ENCODE measurements around the gene PEX16.

Gene PEX16

DNA sequence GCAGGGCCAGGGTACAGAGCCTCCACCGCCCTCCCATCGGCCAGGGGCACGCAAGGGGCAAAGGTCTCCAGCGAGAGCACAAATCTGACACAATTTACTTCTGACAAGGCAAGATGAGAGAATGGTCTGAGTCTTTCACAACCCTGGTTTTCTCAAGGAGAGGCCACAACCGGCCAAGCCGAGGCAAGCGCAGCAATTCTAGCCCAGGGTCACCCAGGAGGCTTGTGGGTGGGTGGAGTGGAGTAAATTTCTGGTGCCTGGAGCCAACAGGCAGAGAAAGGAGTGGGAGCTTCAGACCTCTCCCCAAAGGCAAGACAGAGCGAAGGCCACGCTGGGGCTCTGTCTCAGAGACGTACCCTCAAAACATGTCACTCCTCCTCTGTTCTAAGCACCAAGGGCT, 14.1 kb upstream of the PEX16 start:
- in situ Hi-C loops (cut with HindIII; ENCODE audit: low sequenced_read_pairs): no loop called here

DNA sequence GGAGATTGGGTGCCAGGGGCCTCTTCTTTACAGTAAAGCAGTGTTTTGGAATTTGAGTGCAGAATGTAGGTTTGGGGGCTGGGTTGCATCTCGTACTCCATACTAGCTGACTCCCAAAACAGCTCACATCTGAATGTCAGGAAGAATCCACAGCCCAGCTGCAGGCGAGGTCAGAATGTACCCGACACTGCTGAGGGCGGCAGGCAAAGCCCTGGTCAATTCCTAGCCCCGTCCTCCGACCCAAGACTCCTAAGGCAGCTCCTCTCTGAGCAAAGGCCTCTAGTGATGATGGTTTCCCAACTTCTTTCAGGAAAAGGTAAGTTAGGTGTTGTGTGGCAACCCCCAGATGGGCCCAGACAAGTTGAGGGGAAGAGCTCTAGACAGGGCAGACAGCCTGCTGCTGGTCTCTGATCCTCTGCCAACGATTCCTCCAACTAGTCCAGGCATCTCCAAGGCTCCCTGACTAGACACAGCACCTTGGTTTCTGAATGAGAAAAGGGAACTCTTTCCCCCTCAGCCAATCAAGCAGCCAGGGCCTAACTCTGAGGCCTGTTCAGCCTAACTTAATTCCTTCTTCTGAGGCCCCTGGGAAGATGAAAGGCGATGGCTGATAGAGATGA, 13.4 kb upstream of the PEX16 start:
- in situ Hi-C loops (cut with HindIII; ENCODE audit: low sequenced_read_pairs): no loop called here

DNA sequence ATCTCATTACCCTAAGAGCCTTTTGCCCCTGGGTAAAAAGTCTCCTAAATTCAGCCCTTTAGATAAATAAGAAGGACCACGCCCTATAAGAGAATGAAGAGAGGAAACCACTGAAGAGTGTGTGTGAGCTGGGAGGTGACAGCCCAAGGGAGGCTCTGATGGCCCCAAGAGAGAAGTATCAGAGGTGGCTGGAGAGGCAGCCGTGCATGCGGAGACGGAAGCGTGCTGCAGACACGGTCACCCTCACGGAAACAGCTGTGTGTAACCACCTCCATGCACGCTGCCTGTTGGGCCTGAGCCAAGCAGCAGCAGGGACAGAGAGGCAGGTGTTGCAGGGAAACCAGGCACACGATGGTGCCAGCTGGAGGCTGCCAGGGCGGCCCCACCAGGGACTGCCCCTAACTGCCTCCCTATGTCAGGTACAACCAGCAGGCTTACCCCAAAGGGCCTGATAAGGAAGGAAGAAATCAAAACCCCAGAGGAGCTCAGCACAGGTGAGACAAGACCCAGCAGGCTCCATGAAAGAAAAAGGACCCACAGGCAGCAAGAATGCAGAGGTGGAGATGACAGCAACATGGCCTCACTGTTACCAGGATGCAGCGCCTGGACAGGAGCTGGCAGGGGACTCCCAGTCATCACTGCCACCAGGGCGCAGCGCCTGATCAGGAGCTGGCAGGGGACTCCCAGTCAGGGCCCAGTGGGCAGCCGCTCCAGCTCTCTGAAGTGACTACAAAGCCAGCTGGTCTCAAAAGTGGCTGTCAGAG, 12.5 kb upstream of the PEX16 start:
- in situ Hi-C loops (cut with HindIII; ENCODE audit: low sequenced_read_pairs): no loop called here

DNA sequence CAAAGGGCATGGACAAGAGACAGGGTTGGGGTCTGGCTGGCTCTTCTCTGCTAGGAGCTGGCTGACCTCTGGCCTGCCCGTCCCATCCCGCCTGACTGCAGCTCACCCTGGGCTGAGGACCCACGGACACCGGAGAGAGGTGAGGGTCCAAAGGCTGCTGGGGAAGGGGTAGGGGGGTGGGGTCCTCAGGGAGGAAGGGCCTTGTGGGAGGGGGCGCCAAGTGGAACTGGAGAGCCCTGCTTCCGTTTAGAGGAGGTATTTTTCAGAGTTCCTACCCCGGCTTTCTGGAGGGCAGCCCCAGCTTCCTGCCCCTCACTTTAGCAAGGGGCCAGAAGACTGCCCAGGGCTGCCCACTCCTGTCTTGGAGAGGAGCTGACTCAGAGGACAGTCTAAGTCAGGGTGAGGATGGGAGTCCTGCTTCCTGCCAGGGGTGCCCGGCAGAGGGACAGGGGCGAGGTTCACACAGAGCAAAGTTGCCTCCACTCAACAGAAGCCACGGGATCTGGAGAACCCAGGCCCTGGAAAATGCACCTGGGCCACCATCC, 11.9 kb upstream of the PEX16 start:
- in situ Hi-C loops (cut with HindIII; ENCODE audit: low sequenced_read_pairs): no loop called here

DNA sequence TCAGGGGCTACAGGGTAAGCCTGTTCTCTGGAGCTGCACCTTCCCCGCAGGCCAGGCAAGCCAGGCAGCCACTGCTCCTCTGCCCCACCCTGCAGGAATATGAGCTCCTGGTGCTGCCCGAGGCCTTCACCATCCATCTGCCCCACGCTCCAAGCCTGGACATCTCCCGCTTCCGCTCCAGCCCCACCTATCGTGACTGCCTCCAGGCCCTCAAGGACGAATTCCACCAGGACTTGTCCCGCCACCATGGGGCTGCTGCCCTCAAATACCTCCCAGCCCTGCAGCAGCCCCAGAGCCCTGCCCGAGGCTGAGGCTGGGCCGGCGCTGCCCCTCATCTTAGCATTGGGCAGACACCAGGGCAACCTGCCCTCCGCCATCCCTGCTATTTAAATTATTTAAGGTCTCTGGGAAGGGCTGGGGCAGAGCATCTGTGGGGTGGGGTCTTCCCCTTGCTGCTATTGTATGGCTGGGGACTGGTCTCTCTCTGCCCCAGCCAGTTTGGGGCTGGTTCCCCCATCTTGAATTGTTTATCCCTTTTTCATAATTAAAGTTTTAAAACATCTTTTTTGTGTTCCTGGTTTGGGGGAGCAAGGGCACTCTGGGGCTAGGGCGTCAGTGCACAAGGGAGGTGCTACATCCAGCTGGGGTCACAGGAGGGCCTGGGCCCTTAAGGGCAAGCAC, 11.0 kb upstream of the PEX16 start:
- in situ Hi-C loops (cut with HindIII; ENCODE audit: low sequenced_read_pairs): no loop called here

DNA sequence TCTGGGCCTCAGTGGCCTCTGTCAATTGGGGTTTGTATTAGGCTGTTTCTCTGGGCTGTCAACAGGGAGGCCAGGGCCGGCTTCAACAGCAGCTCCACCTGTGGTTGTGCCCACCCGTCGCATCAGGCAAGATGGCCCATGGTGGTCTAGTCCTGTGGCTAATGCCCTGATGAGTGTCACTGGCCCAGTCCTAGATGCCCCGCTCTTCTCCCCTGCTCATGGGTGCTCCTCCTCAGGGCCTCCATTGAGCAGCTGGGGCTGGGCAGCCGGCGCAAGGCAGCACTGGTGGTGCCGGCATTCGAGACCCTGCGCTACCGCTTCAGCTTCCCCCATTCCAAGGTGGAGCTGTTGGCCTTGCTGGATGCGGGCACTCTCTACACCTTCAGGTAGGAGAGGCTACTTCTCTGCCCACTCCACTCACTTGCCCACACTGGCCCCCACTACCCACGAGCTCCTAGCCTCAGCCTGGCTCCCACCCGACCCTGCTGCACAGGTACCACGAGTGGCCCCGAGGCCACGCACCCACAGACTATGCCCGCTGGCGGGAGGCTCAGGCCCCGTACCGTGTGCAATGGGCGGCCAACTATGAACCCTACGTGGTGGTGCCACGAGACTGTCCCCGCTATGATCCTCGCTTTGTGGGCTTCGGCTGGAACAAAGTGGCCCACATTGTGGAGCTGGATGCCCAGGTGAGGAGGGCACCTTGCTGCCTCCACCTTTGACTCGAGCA, 10.2 kb upstream of the PEX16 start:
- in situ Hi-C loops (cut with HindIII; ENCODE audit: low sequenced_read_pairs): no loop called here

DNA sequence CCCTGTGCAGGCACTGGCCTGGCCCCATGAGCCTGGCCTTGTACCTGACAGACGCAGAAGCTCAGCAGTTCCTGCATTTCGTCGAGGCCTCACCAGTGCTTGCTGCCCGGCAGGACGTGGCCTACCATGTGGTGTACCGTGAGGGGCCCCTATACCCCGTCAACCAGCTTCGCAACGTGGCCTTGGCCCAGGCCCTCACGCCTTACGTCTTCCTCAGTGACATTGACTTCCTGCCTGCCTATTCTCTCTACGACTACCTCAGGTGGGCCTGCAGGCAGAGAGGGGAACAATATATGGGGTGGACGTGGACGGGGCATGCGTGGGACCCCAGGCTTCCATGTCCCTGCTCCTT, 9.6 kb upstream of the PEX16 start:
- in situ Hi-C loops (cut with HindIII; ENCODE audit: low sequenced_read_pairs): no loop called here

DNA sequence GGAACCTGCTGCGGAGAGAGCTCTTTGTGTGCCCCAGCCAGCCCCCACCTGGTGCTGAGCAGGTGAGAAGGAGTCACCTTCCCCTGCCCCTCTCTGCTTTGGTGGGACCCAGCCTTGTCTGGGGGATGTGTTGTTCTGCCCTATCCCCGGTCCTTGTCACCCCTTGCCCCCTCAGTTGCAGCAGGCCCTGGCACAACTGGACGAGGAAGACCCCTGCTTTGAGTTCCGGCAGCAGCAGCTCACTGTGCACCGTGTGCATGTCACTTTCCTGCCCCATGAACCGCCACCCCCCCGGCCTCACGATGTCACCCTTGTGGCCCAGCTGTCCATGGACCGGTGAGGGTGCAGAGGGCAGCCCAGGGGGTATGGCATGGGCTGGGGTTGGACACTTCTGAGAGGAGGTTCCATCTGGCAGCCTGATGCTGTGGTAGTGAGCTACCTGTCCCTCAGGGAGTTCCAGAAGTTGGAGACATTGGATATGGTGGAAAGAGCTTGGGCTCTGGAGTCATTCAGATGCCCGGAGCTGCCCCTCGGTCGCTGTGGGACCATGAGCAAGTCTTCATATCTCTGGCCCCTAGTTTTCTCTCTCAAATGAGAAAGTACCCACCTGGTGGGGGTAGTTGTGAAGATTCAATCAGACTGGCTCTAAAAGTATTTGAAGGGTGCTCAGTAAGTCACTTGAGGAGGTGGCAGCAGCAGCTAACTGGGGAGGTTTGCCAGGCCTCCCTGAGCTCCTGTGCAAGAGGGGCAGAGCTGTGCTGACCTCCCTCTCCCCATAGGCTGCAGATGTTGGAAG, 9.1 kb upstream of the PEX16 start:
- in situ Hi-C loops (cut with HindIII; ENCODE audit: low sequenced_read_pairs): no loop called here

DNA sequence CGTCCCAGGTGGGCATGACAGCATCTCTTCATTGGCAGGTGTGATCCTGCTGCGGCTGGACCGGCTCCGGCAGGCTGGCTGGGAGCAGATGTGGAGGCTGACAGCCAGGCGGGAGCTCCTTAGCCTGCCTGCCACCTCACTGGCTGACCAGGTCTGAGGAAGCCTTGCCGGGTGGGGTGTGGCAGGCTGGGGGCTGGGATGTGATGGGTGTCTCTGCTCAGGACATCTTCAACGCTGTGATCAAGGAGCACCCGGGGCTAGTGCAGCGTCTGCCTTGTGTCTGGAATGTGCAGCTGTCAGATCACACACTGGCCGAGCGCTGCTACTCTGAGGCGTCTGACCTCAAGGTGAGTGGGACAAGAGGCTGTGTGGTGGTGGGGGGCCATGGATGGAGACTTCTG, 8.3 kb upstream of the PEX16 start:
- in situ Hi-C loops (cut with HindIII; ENCODE audit: low sequenced_read_pairs): no loop called here

DNA sequence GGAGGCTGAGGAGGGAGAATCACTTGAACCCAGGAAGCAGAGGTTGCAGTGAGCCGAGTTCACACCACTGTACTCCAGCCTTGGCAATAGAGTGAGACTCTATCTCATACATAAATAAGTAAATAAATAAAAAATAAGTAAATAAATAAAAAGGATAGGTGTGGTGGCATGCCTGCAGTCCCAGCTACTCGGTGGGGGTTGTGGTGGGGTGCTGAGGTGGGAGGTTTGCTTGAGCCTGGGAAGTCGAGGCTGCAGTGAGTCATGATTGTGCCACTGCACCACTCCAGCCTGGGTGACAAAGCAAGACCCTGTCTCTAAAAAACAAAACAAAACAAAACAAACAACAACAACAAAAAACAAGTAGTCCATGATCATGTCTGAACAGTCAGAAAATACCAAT, 7.9 kb upstream of the PEX16 start:
- in situ Hi-C loops (cut with HindIII; ENCODE audit: low sequenced_read_pairs): no loop called here

DNA sequence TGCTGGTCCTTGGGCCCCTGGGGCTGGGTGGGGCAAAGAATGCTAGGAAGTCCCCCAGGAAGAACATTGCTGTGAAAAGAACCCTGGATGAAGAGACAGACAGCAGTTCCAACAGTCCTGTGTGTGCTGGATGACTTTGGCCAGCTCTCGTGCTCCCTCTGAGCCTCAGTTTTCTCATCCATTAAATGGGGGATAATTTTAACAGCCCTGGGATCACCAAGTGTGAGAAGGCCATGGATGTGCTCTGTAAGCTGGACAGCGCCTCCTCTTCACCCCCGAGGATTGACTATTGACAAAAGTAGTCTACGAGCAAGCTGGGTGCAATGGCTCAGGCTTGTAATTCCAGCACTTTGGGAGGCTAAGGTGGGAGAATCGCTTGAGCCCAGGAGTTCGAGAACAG, 7.2 kb upstream of the PEX16 start:
- in situ Hi-C loops (cut with HindIII; ENCODE audit: low sequenced_read_pairs): no loop called here

DNA sequence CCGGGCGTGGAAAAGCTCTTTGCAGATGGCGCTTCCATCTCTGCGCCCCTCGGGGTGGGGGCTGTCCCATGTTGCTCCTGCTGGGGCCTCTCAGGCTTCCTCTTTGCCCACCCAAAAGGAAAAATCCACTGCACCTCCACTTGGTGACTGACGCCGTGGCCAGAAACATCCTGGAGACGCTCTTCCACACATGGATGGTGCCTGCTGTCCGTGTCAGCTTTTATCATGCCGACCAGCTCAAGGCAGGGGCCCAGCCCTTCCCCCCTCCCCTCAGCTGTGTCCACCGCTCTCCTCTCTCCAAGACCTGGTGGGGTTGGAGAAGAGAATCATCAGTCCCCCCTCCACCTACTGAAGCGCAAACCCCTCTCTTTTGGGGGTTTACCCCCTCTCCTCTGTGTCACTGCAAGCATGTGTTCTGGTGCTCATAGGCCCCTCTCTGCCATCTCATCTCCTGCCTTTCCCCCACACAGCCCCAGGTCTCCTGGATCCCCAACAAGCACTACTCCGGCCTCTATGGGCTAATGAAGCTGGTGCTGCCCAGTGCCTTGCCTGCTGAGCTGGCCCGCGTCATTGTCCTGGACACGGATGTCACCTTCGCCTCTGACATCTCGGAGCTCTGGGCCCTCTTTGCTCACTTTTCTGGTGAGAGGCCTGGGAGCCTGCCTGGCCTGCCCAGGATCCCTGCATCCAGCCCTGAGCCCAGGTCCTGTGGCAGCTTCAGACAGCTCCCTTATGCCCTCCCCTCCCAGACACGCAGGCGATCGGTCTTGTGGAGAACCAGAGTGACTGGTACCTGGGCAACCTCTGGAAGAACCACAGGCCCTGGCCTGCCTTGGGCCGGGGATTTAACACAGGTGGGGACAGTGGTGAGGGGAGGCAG, 6.6 kb upstream of the PEX16 start:
- in situ Hi-C loops (cut with HindIII; ENCODE audit: low sequenced_read_pairs): no loop called here

DNA sequence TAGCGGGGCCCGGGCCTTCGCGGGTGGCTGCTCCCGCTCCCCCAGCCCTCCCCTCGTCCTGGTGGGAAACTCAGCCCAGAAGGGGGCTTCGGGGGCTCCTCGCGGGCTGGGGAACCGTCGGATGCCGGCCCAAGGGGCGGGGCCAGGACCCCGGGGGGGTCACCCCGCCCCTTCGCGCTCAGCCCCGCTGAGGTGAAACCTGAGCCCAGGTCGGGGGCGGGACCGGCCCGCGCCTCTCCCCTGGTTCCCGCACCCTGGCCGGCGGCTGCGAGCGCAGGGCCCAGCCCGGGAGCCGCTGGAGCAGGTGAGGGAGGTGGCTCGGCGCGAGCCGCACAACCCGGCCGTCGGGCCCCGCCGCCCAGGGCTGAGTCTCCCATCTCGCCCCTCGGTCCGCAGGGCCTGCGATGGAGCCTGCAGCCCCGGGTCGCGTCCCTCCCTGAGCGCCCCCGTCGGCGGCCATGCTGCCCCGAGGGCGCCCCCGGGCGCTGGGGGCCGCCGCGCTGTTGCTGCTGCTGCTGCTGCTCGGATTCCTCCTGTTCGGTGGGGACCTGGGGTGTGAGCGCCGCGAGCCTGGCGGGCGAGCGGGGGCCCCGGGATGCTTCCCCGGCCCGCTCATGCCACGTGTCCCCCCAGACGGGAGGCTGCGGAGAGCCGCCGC, 4.9 kb upstream of the PEX16 start, which contains the start of gene LARGE2:
LARGE2 (plus strand) TSS at position 232 of the 658 bp plus-strand sequence; CDS start at position 459, 227 bp downstream.
- in situ Hi-C loops (cut with HindIII; ENCODE audit: low sequenced_read_pairs): no loop called here

DNA sequence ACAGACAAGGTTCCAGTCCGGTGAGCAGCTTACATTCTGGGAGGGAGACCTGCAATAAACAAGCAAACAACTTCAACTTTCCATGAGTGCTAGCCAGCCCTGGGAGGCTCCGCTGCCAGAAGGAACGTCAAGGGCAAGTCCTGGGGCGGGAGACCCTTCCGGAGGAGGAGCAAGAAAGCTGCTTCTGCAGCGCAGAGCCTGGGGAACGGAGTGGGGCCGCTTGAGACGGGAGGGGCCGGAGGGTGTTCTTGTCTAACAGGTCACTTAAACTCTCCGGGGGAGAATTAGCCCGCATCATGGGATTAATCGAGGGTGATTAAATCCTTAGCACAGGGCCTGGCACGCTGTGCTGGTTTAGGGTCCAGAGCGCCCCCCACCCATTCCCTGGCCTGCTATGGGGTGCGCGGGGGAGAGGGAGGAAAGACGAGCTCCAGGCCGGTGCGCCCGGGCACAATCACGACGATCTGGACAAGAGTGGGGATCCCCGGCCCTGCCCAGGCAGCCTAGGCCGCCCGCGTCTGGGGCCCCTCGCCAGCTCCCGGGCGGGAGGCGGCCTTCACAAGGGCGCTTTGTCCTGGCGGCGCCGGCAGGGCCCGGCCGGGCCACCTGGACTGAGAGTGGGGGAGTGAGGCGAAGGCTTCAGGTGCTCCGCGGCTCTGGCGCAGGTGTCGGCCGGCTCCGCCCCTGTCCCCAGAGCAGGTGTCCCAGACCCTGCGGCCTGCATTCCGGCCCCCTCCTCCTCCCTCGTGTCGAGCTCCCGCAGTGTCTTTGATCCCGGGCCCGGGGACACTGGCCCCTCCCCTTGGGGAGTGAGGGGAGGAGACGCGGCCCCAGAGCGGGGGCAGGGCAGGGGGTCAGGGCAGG, 4.1 kb upstream of the PEX16 start:
- in situ Hi-C loops (cut with HindIII; ENCODE audit: low sequenced_read_pairs): no loop called here

DNA sequence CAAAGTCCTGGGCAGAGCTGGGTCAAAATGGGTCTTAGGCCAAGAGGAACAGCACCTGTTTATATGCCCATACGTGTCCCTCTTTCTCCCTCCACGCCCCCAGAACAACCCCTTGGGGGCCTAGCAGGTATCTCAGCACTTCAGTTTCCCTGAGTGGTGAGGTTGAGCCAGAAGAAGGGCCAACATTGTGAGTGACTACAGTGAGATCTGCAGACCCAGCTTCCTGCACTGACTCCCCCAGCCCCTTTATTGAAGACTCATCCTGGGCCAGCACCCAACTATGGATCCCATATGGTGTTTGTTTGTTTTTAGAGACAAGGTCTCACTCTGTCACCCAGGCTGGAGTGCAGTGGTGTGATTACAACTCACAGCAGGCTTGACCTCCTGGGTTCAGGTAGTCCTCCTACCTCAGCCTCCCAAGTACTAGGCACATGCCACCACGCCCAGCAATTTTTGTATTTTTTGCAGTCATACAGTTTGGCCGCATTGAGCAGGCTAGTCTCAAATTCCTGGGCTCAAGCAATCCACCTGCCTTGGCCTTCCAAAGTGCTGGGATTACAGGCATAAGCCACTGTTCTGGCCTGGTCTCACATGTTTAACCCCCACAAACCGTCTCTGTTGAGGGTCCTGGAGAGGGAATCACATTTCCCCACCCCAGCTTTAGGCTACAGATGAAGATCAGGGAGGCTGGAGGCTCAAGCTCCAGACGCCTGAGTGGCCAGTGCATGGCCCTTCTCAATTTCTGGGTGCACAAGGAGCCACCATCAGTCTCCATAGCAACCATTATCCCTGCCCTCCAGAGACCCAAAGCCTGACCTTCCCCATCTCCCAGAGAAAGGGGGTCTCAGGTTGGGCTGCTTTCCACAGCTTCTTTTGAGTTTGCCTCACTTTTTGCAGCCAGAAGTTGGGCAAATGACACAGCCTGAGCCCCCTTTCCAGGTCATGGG, 3.1 kb upstream of the PEX16 start:
- in situ Hi-C loops (cut with HindIII; ENCODE audit: low sequenced_read_pairs): no loop called here

DNA sequence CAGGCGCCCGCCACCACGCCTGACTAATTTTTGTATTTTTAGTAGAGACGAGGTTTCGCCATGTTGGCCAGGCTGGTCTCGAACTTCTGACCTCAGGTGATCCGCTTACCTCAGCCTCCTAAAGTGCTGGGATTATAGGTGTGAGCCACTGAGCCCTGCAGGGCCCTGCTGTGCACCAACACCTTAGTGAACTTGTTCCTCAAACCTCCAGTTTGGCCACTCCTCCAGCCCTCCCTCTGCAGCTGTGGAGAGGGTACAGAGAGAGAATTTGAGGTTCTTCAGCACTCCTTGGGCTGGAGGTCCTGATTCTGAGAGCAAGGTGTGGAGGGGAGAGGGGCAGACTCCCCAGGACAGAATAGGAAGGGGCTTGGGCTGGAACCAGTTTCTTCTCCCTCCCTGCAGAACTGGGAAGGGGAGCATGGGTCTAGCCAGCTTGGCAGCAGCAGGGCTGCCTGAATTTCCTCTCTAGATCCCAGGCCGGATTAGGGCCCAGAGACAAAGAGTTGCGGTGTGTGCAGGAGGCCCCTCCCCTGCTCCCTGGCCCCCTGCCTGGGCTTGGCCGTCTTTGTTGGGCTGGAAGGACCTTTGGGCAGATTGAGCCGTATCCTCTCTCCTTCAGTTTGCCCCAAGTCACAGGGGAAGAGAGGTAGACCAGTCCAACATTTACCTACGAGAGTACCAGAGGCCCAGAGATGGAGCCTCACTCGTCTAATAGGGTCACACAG, 2.3 kb upstream of the PEX16 start:
- in situ Hi-C loops (cut with HindIII; ENCODE audit: low sequenced_read_pairs): no loop called here
